ENCODE measurements around the gene MYH9.

DNA sequence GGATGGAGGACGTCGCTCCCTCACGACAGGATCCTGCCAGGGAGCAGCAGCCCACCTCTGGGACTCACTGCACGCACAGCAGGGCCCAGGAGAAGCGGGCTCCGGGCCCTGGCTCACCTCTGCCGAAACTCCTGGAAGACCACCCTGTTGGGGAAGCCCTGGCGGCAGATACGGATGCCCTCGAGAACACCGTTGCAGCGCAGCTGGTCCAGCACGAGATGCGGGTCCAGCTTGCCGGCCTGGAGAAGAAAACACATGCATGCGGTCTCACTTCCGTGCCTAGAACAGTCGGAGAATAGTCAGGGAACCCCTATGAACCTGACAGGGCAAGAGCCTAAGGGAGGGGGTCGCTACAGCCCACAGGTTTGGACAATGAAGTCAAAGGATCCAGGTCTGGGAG lies 82.0 kb downstream of the MYH9 start:
- TF ChIP-seq, protein P1, sequence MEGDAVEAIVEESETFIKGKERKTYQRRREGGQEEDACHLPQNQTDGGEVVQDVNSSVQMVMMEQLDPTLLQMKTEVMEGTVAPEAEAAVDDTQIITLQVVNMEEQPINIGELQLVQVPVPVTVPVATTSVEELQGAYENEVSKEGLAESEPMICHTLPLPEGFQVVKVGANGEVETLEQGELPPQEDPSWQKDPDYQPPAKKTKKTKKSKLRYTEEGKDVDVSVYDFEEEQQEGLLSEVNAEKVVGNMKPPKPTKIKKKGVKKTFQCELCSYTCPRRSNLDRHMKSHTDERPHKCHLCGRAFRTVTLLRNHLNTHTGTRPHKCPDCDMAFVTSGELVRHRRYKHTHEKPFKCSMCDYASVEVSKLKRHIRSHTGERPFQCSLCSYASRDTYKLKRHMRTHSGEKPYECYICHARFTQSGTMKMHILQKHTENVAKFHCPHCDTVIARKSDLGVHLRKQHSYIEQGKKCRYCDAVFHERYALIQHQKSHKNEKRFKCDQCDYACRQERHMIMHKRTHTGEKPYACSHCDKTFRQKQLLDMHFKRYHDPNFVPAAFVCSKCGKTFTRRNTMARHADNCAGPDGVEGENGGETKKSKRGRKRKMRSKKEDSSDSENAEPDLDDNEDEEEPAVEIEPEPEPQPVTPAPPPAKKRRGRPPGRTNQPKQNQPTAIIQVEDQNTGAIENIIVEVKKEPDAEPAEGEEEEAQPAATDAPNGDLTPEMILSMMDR (IDR thresholded peaks at IDR 0.05) = no peak
- TF ChIP-seq POLR2A (IDR thresholded peaks at IDR 0.05; ENCODE audit: low read depth) = no peak
- TF ChIP-seq EP300 (IDR thresholded peaks at IDR 0.05) = no peak

Data from esophagus muscularis mucosa (tissue), 4 donors.